ENCODE data around the gene CEP350.
A peak's percentile ranks its signal among the peaks of the same experiment; 100 is the strongest.

GRCh38 chr1:180157576-180158057 is 203.0 kb downstream of the CEP350 start:
- peak; percentile 12 for TF ChIP-seq EP300 (IDR thresholded peaks at IDR 0.05; ENCODE audit: low read depth)
- TF ChIP-seq CTCF (IDR thresholded peaks at IDR 0.05), result no peak

All from transverse colon (tissue), 3 donors.